HEK293 (cell line): ENCODE data around the gene UBR2.

Experiments used
- ATF2 ChIP-seq: fragments of 450-650 bp; formaldehyde crosslinking; IDR thresholded peaks from 2 replicates; pipeline ENCODE4 v1.5.1; 2016; ENCODE audit warnings: missing biosample characterization, missing genetic modification characterization, low read depth
- HOXA7 ChIP-seq: sonication (generic); formaldehyde crosslinking; IDR thresholded peaks from 2 replicates; pipeline ENCODE4 v1.8.1; 2022; ENCODE audit warnings: missing genetic modification reagents, borderline replicate concordance
- SETDB1 ChIP-seq: IDR thresholded peaks from one replicate; pipeline ENCODE4 v1.6.1; 2017; ENCODE audit warnings: mild to moderate bottlenecking, low read length, moderate library complexity, mixed read lengths; ENCODE audit not compliant: insufficient read length
- SP2 ChIP-seq: fragments of 450-650 bp; formaldehyde crosslinking; IDR thresholded peaks from 2 replicates; pipeline ENCODE4 v1.5.1; 2016; ENCODE audit warnings: missing biosample characterization, missing genetic modification characterization
- SP7 ChIP-seq: fragments of 450-650 bp; formaldehyde crosslinking; IDR thresholded peaks from 2 replicates; pipeline ENCODE4 v1.5.1; 2016; ENCODE audit warnings: missing biosample characterization, missing genetic modification characterization
- TRIM28 ChIP-seq: IDR thresholded peaks from 2 replicates; pipeline ENCODE4 v1.6.1; 2011; ENCODE audit warnings: low read length, control low read depth, borderline replicate concordance
- ZNF677 ChIP-seq: fragments of 450-650 bp; IDR thresholded peaks from 2 replicates; pipeline ENCODE4 v1.5.0; 2018; ENCODE audit warnings: missing biosample characterization, mild to moderate bottlenecking, missing genetic modification characterization, moderate library complexity
- TF ChIP-seq, protein P1 (sequence below): fragments of 450-650 bp; formaldehyde crosslinking; IDR thresholded peaks from 2 replicates; pipeline ENCODE4 v1.5.1; 2016; ENCODE audit warnings: missing biosample characterization, missing genetic modification characterization
- TF ChIP-seq, protein P2 (sequence below): fragments of 450-650 bp; formaldehyde crosslinking; IDR thresholded peaks from 2 replicates; pipeline ENCODE4 v1.5.1; 2016; ENCODE audit warnings: missing biosample characterization, missing genetic modification characterization

GRCh38 chr6:42629845-42630244 is 66.0 kb downstream of the UBR2 start:
- TF ChIP-seq, protein P1, sequence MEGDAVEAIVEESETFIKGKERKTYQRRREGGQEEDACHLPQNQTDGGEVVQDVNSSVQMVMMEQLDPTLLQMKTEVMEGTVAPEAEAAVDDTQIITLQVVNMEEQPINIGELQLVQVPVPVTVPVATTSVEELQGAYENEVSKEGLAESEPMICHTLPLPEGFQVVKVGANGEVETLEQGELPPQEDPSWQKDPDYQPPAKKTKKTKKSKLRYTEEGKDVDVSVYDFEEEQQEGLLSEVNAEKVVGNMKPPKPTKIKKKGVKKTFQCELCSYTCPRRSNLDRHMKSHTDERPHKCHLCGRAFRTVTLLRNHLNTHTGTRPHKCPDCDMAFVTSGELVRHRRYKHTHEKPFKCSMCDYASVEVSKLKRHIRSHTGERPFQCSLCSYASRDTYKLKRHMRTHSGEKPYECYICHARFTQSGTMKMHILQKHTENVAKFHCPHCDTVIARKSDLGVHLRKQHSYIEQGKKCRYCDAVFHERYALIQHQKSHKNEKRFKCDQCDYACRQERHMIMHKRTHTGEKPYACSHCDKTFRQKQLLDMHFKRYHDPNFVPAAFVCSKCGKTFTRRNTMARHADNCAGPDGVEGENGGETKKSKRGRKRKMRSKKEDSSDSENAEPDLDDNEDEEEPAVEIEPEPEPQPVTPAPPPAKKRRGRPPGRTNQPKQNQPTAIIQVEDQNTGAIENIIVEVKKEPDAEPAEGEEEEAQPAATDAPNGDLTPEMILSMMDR (tag by site-specific recombination), result no peak
- no peak for TF ChIP-seq ATF2
- TF ChIP-seq TRIM28, result no peak
- no peak for TF ChIP-seq ZNF677 (tag by site-specific recombination)
- no peak for TF ChIP-seq SETDB1
- no peak for TF ChIP-seq SP7 (tag by site-specific recombination)
- TF ChIP-seq, protein P2, sequence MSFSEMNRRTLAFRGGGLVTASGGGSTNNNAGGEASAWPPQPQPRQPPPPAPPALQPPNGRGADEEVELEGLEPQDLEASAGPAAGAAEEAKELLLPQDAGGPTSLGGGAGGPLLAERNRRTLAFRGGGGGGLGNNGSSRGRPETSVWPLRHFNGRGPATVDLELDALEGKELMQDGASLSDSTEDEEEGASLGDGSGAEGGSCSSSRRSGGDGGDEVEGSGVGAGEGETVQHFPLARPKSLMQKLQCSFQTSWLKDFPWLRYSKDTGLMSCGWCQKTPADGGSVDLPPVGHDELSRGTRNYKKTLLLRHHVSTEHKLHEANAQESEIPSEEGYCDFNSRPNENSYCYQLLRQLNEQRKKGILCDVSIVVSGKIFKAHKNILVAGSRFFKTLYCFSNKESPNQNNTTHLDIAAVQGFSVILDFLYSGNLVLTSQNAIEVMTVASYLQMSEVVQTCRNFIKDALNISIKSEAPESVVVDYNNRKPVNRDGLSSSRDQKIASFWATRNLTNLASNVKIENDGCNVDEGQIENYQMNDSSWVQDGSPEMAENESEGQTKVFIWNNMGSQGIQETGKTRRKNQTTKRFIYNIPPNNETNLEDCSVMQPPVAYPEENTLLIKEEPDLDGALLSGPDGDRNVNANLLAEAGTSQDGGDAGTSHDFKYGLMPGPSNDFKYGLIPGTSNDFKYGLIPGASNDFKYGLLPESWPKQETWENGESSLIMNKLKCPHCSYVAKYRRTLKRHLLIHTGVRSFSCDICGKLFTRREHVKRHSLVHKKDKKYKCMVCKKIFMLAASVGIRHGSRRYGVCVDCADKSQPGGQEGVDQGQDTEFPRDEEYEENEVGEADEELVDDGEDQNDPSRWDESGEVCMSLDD (tag by site-specific recombination), result no peak
- no peak for TF ChIP-seq HOXA7 (CRISPR knock-in tag)
- no peak for TF ChIP-seq SP2 (tag by site-specific recombination)
